ENCODE results near the gene KRT82.
A peak's percentile ranks its signal among the peaks of the same experiment; 100 is the strongest.
"Not testable (repeated sequence)": the region's sequence is repeated elsewhere in the genome, so short reads cannot be mapped to it uniquely, and the experiment has no call there.

KRT82 gene

DNA sequence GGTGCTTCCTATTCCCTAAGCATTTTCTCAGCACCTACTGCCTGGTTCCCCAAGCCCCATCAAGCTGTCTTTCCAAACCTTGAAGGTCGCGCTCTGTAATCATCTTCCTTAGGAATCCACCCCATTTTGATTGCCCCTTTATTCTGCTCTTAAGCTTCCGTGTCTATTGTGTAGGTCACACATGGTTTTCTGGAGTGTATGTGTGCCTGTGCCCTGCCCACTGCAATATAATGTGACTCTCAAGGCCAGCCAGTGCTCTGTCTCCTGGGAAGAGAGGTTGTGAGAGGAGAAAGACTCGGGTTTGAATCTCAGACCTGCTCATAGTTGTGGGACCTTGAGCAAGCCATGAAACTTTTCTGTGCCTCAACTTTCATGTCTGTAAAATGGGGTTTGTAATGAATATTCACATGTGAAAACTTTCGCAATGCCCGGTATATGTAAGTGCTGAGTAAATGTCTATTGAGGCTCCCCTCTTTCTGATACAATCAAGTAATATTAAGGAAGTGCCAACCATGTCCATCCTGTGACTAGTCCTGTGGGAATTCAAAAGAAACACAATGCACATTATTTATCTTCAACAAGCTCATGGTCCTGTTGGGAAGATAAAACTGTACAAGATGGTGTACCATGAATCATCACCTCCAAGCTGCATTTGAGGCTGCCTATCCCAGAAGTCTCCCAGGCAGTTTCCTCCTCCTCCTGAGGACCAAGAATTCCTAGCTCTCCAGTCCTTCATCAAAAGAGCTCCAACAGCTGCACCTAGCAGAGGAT is 28.8 kb upstream of the KRT82 start:
- DNase-seq = no peak

DNA sequence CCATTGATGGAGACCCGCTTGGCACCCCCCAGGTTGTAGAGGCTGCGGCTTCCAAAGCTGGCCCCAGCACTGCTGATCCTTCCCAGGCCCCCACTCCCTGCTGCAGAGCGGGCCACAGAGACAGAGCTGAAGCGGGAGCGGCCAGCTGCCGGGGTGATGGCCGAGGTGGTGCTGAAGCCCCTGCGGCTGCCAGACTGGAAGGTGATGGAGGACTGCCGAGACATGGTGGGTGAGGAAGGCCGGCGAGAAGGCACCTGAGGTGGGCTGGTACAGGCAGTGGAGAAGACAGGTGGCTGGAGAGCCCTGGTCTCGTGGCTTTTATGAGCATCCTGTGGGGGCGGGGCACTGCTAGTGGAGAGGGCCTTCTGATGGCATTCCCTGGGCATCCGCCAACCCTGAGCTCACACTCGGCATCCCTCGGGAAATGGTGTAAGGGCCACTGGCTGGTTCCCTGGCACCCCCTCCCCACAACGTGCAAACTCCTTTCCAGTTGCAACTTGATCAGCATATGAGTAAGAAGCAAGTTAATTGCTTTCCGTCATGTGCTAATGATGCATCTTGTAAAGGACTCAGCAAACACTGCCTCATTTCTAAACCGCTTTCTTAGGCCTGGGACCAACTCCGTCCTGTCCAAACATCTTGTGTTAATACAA is 28.1 kb upstream of the KRT82 start, which contains the start of gene KRT75:
KRT75 (minus strand) TSS at position 291 of the 653 bp plus-strand sequence; CDS start at position 224, 67 bp downstream.
- DNase-seq = peak; percentile 51

DNA sequence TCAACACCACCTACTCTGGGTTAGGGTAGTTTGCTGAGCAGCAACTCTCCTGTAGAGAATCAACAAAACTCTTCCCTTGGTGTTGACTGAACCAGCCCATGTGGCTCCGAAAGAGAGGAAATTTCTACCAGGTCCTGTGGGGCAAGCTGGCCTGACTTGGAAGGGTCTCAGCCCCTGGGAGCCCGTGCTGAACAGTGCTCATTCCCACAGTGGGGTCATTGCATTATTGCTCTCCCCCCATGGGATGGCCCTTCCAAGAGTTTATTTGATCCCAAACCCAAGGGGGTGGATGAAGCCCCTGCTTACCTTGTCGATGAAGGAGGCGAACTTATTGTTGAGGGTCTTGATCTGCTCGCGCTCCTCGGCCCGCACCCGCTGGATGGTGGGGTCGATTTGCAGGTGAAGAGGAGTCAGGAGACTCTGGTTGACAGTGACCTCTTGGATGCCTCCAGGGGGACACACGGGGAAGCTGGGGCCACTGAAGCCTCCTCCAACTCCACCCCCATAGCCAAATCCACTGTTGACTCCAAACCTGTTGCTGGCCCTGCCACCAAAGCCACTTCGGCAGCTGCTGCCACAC is 27.5 kb upstream of the KRT82 start:
- no peak for DNase-seq

DNA sequence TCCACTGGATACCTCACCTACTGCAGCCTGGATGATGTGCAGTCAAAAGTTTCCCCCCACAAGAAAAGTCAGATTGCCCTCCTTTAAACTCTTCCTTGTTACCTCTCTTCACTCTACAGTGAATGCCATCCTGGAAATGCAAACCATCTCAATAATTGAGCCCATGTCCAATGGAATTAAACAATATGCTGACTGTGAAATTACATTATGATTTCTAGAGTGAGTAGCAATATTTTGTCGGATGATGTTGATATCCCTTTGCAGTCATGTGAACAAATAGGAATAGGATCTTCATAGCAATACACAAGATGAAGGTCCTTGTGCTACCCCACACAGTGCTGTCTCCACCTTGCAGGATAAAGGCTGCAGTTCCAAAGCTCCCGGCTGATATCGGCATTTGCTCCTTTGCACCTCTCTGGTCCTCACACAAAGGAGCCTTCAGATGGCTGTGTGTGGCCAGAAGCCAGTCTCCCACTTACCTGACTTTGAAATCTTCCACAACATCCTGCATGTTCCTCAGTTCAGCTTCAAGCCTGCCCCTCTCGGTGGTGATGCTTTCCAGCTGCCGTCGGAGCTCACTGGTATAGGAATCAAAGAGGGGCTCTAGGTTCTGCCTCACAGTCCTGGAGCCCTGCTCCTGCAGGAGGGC is 26.5 kb upstream of the KRT82 start:
- no peak for DNase-seq

DNA sequence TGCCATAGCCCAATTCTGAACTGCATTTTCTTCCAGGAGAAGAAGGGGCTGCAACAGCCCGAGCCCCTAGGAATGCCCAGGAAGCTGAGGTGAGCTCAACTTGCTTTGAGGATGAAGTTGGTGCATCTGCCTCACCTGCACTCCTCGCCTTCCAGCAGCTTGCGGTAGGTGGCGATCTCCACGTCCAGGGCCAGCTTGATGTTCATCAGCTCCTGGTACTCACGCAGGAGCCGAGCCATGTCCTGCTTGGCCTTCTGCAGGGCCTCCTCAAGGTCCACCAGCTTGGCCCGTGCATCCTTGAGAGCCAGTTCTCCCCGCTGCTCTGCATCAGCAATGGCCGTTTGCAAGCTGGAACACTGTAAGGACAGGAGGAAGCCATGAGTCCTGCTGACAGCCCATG is 22.0 kb upstream of the KRT82 start:
- no peak for DNase-seq

DNA sequence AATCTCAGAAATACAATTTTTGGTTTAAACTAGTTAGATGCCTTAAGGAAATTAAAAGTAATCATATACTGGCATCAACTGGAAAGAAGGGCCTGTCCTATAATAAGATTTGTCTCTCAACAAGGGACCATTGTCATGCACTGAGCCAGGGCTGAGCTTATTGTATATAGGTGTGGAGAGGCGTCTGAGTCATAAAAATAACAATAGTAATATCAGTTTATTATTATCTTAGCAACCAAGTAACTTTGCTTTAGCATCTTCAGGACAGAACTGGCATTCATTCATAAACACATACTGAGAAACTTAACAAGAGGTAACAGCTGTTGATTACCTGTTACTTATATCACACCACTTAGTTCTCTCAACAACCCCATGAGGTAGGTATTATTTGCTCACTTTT is 20.9 kb upstream of the KRT82 start:
- DNase-seq = no peak

DNA sequence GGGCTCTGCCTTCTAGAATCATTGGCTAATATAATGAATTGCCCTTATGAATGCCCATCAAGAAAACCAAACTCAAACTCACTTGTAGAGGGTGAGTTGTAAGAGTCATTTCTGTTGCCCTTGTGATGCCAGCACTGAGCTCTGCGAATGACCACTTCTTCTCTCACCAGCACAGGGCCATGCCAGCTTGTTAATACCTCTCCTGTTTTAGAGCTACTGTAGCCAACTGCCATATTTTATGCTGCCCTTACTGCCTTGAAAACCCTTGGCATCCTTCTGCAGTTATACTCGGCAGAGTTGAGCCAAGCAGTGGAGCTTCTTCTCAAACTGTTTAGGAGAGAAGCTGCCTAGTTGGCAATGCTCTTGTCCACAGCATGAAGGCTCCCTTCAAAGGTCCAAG is 19.9 kb upstream of the KRT82 start:
- DNase-seq = no peak

DNA sequence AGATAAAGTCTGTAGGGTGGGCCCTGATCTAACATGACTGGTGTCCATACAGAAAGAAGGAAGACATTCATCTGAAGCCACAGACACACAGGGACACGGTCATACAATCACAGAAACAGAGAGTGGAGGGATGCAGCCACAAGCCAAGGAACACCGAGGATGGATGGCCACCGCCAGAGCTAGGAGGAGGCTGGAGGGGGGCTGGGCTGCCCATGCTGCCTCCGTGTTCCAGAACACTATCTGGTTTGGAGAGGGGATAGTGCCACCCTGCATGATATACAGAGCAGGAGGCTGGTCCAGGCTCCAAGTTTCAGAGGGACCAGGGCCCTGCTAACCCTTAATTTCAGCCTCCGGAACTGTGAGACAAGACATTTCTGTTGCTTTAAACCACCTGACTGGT is 19.3 kb upstream of the KRT82 start:
- no peak for DNase-seq

DNA sequence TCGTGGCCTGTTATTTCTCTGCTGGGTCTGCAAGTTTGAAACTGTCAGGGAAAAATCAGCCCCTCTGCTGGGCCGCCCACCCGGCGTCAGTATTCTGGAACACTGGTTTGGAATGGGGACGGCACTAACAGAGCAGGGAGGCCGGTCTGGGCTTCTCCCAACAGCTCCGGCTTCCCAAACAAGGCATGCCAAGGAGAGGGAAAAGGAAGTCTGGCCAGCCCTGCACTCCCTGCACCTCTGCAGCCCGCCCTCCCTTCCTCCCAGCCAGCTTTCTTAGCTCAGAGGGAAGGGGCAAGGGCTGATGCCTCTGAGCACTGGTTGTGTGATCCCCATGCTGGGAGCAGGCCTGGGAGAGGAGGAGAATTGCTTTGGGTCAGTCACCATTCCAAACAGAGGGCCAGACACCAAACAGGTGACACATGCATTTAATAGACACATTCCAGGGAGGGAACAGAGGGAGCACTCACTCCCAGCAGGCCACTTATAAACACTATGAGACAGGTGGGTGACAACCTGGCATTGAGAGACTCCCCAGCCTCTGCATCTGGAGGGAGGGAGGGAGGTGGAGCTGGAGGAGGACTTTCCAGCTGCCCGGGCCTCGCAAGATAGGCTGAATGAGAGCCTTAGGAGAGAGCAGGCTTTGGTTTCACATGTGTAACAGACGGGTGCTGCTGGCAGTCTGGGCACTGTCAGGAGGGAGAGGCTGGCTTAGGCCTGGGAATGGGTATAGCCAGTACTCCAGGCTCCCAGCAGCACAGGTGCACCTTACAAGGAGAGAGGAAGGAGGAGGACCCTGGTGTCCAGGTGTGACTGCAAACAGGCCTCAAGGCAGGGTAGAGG is 17.7 kb upstream of the KRT82 start:
- no peak for DNase-seq

DNA sequence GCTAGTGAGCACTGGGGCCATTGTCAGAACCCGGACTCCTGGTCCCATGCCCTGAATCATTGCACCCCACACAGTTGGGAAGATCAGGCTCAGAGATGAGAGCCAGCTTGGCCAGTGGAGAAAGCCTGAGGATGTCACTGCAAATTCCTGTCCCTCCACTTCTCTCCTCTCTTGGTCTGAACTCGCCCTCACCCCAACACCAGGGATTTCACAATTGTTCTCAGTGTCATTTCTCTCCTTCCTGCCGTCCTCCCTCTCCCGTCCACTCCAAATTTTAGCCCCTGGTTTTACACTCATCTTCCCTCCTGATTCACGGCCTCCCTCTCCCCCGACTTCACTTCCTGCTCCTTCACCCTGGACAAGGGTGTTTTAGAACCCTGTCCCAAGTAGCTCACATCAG is 16.9 kb upstream of the KRT82 start:
- no peak for DNase-seq

DNA sequence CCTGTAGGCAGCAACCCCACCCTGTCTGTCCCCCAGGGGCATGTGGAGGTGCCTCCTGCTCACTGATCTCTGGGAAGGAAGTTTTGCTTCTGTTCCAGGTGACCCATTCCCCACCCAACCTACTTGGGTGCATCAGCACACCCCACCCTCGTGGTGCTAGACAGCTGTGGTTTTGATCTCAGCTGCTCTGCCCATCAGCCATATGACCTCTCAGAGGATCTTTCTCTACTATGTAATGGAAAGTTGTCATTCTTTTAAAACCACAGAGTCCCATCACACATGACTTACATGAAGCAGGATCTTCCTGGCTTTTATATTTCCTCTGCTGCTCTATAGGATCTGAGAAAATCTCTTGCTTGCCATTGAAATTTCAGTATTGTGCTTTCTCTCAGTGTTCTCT is 13.5 kb upstream of the KRT82 start:
- DNase-seq = no peak

DNA sequence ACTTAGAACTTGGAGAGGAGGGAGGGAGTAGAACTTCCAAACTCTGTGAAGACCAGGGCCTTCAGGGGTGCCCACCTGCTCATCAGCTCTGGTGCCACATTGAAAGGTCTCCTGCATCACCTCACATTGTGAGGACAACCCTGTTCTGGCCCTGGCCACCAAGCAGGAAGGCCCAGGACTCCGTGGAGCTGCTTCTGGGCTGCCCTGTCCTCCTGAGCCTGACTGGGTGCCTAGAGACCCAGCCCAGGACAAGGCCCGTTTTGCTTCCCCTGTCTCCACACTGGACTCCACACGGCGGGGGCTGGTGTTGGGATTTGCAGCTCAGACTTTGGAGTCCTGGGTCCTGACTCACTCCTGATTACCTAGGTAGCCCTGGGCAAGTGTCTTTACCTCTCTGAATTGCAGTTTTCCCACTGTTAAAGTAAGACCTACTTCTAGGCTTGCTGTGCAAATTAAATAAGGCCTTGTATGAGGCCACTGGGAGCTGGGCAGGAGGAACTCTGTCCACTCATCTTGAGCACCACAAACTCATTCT is 12.5 kb upstream of the KRT82 start:
- DNase-seq = no peak

DNA sequence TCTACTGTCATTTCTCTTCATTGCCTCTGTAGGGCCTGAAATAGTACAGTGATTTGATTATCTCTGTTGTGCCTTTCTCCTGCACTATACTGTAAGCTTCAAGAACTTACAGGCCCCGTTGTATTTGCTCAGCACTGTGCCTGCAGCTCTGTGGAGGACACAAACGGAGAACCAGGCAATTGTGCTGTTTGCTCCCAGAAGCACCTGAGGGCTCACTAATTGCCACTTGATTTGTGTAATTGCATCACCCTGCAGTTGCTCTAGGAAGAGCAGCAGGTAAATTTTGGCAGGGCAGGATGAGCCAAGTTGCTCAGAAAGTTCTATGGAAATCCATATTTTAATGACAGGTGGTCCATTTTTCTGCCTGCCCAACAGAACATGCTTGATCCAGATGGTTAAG is 11.6 kb upstream of the KRT82 start:
- DNase-seq = peak; percentile 56

DNA sequence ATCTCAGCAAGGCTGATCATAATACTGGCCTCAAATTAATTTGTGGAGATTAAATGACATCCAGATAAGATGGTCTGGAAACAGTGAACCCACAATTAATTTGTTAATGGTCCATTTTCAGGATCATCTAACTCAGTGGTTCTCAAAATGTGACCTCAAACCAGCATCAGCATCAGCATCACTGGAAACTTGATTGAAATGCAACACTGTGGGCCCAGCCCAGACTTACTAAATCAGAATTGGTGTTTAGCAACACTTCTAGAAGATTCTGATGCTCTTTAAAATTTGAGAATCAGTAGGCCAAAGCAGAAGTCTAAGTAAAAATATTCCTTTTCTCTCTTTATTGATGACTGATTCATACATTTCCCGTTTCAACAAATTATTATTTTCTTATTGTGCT is 10.7 kb upstream of the KRT82 start:
- no peak for DNase-seq

DNA sequence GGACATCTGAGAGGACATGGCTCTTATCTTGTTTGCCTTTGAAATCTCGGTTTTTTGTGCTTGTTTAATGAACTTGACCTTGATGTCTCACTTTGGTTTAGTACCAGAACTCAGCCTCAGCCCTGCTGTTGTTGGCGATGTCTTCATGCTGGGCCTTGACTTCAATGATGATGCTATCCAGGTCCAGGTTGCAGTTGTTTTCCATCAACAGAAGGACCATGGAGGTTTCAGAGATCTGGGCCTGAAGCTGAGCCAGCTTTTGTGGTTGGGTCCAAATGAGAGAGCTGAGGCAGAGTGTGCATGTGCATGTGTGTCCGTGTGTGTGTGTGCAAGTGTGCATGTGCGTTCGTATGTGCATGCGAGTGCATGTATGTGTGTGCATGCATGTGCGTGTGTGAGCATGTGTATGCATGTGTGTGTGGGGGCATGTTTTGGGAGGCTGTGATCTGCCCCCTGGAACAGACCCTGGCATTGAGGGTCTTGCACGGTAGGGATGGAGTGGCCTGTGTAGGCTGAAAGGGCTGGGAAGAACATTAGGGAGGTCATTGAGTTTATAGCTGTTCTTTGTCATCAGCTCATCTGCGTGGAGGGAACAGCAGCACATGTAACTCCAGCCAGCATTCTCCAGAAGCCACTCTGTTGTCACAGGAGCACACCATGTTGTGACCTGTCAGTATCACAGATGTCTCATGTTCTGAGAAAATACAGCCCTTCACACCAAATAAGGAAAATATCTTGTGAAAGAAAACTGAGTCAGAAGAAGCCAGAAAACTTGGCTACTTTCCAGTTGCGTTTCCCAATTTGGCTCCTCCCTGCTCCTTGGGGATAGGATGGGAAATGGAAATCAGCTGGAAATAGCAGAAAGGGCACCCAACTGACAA is 10.0 kb upstream of the KRT82 start:
- DNase-seq = no peak

DNA sequence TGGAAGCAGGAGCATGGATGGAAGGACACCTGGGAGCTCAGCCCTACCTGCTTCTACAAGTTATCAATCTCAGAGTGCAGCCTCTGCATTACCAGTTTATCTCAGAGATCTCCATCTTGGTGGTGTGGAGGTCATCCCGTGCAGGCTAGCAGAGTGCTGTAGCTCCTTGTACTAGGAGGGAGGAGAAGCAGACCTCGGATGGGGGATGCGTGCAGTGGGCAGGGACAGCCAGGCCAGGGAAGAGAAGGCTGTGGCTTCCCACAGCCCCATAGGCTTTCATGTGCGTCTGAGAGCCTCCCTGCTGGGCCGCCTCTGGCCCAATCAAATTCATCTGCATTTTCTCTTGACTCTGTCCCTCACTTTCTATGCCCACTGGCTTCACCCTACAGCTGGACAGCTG is 8.8 kb upstream of the KRT82 start:
- DNase-seq = no peak

DNA sequence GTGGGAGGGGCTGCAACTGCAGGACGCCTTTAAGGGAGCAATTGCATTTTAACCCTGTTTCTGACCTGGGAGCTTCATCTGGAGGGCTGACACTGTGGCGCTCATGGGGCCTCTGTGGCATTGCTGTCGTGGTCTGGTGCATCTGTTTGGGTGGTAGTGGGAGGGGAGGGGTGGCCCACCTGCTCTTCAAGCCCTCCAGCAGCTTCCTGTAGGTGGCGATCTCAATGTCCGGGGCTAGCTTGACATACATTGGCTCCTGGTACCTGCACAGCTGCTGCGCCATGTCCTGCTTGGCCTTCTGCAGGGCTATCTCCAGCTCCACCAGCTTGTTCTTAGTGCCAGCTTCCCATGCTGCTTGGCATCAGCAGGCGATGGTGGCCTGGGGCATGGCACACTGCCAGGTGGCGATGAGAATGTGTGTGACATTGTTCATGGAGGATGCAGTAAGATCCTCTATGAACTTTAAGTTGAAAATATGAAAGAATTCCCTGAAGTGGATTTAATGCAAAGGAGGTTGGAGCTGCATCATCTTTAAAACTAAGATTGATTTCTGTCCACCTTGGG is 7.7 kb upstream of the KRT82 start:
- DNase-seq = no peak

DNA sequence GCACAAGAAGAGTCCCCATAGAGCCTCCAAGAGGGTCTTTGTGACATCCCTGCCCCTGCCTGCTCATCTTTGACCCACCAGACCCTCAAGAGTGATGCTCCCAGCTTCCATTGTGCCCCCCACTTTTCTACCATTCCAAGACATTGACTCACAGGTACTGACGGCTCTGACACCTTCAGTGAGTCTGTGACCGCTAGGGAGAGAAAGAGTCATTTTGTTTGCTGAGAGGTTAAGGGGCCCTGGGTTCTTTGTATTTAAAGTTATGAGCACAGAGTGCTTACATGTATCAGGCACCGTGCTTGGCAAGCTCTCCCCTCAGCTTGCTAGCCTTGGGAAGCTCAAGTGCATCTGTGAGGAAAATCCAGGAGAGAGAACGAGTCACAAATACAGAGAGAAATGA is 7.1 kb upstream of the KRT82 start:
- DNase-seq = no peak

DNA sequence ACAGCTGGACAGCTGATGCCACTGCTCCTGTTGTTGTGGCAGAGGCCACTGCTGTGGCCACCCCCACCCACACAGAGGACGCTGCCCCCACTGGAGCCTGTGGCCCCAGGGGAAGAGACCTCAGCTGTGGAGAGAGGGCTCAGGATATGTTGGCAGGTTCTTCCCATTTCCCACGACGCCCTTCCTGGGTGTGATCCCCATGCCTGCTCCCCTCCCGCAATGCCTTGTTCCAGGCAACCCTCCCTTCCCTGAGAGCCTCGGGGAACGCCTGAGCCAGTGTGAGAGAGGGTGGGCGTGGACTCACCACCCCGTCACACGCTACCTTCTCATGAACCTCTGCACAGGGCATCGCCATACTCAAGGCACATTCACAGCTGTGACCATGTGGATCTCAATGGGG is 5.7 kb upstream of the KRT82 start:
- no peak for DNase-seq

DNA sequence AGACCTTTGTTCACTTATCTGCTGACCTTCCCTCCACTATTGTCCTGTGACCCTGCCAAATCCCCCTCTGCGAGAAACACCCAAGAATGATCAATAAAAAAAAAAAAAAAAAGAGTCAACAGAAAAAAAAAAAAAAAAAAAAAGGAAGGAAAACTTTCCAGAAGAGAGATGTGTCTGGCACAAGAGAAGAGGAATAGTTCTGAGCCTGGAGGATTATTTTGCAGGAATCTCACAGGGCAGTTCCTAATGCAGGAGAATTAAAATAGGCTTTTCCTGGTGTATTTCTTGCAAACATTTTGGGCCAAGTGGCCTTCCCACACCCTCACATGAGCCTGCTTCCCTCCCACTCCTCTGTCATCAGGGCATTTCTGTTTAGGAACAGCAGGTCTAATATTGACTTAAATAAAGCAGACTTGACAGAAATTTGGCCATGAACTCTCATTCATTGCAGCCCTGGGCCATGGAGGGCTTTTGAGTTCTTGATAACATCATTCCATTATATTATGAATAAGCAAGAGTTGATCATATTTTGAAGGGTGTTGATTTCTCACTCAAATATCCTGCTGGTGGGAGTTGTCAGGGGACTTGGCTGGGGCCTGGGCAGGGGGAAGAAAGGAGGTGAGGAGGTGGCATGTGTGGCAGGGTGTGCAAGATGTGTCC is 4.6 kb upstream of the KRT82 start:
- DNase-seq = not testable (repeated sequence)

DNA sequence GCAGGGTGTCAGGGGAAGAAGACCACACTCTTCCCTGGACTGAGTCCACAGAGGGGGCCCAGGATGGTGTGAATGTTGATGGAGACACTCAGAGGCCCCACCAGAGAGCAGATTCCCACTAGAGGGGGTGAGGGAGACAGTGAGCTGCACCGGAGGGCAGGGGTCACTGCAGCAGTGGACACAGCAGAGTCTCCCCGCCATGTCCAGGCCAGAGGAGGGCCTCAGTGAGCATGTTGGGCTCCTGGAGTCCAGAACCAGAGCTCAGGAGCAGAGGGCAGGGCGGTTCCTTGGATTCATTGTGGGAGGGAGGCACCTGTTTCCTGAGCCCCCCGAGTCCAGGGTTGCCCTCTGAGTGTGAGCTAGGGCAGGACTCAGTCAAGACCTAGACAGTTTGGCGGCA is 1.8 kb upstream of the KRT82 start:
- DNase-seq = no peak
